ENCODE data around the gene KLK8.
"Not testable (repeated sequence)": the region's sequence is repeated elsewhere in the genome, so short reads cannot be mapped to it uniquely, and the experiment has no call there.

KLK8 gene

DNA sequence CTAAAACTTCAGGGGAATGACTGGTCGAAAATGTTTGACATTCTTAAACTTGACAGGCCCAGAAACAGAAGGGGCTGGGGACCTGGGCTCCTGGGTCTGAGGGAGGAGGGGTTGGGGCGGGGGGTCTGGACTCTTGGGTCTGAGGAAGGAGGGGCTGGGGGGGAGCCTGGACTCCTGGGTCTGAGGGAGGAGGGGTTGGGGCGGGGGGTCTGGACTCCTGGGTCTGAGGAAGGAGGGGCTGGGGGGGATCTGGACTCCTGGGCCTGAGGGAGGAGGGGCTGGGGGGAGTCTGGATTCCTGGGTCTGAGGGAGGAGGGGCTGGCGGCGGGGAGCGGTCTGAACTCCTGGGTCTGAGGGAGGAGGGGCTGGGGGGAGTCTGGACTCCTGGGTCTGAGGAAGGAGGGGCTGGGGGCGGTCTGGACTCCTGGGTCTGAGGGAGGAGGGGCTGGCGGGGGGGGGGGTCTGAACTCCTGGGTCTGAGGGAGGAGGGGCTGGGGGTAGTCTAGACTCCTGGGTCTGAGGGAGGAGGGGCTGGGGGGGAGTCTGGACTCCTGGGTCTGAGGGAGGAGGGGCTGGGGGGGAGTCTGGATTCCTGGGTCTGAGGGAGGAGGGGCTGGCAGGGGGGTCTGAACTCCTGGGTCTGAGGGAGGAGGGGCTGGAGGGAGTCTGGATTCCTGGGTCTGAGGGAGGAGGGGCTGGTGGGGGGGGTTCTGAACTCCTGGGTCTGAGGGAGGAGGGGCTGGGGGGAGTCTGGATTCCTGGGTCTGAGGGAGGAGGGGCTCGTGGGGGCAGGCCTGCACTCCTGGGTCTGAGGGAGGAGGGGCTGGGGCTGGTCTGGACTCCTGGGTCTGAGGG, 26.5 kb downstream of the KLK8 start:
- Histone ChIP-seq H3K4me3 (ENCODE audit: low read depth, low read length) (no peak overlapping the region), H3K36me3 (replicated peaks) (no peaks in the 10 kb centered on the region), H3K27ac (no peak overlapping the region), H3K27me3 (replicated peaks) (no peaks in the 10 kb centered on the region)
- no peak for DNase-seq
- TF ChIP-seq, protein P1, sequence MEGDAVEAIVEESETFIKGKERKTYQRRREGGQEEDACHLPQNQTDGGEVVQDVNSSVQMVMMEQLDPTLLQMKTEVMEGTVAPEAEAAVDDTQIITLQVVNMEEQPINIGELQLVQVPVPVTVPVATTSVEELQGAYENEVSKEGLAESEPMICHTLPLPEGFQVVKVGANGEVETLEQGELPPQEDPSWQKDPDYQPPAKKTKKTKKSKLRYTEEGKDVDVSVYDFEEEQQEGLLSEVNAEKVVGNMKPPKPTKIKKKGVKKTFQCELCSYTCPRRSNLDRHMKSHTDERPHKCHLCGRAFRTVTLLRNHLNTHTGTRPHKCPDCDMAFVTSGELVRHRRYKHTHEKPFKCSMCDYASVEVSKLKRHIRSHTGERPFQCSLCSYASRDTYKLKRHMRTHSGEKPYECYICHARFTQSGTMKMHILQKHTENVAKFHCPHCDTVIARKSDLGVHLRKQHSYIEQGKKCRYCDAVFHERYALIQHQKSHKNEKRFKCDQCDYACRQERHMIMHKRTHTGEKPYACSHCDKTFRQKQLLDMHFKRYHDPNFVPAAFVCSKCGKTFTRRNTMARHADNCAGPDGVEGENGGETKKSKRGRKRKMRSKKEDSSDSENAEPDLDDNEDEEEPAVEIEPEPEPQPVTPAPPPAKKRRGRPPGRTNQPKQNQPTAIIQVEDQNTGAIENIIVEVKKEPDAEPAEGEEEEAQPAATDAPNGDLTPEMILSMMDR (IDR thresholded peaks at IDR 0.05; ENCODE audit: low read depth, low read length, missing control alignments), result no peak
- in situ Hi-C loops (cut with HindIII; ENCODE audit: low pct_ligation_motif_present, low sequenced_read_pairs), result no loop called here

- TF ChIP-seq, protein P1 (IDR thresholded peaks at IDR 0.05; ENCODE audit: low read depth, low read length, missing control alignments), result no peak
- H3K4me3 ChIP-seq (ENCODE audit: low read depth, low read length), result no peak overlapping the region
- no peak overlapping the region for H3K27ac ChIP-seq
- no peaks in the 10 kb centered on the region for H3K36me3 ChIP-seq (replicated peaks)
- no peak for DNase-seq
- in situ Hi-C loops (cut with HindIII; ENCODE audit: low pct_ligation_motif_present, low sequenced_read_pairs), result no loop called here
- H3K27me3 ChIP-seq (replicated peaks), result no peaks in the 10 kb centered on the region
Observed at GRCh38 chr19:50972795-50973376, 28.5 kb downstream of the KLK8 start.

DNA sequence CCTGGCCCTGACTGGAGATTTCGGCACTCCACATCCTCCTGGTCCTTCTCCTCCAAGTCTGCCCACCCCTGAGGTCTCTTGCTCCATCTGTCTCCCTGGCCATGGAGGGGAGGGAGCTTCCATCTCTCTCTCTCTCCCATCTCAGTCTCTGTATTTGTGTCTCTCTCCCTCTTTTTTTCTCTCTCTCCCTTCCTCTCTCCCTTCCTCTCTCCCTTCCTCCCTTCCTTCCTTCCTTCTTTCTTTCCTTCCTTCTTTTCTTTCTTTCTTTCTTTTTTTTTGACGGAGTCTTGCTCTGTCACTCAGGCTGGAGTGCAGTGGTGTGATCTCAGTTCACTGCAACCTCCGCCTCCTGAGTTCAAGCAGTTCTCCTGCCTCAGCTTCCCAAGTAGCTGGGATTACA, 31.6 kb downstream of the KLK8 start:
- H3K4me3 ChIP-seq (ENCODE audit: low read depth, low read length); H3K27me3 ChIP-seq (replicated peaks); DNase-seq; H3K36me3 ChIP-seq (replicated peaks); H3K27ac ChIP-seq; in situ Hi-C loops (cut with HindIII; ENCODE audit: low pct_ligation_motif_present, low sequenced_read_pairs): not testable (repeated sequence)

- Histone ChIP-seq H3K27me3 (replicated peaks) (no peaks in the 10 kb centered on the region), H3K27ac (no peak within 1 kb of the TSS), H3K4me3 (ENCODE audit: low read depth, low read length) (no peak within 1 kb of the TSS), H3K36me3 (replicated peaks) (no peaks in the 10 kb centered on the region)
- in situ Hi-C loops (cut with HindIII; ENCODE audit: low pct_ligation_motif_present, low sequenced_read_pairs), result no loop called here
- TF ChIP-seq, protein P1 (IDR thresholded peaks at IDR 0.05; ENCODE audit: low read depth, low read length, missing control alignments), result no peak
- DNase-seq, result no peak
Observed at GRCh38 chr19:50969413-50969760, 32.0 kb downstream of the KLK8 start, which contains the start of gene KLK6. Gene KLK6 (minus strand): TSS chr19:50969591. CDS start chr19:50968104, 1,487 bp downstream.

DNA sequence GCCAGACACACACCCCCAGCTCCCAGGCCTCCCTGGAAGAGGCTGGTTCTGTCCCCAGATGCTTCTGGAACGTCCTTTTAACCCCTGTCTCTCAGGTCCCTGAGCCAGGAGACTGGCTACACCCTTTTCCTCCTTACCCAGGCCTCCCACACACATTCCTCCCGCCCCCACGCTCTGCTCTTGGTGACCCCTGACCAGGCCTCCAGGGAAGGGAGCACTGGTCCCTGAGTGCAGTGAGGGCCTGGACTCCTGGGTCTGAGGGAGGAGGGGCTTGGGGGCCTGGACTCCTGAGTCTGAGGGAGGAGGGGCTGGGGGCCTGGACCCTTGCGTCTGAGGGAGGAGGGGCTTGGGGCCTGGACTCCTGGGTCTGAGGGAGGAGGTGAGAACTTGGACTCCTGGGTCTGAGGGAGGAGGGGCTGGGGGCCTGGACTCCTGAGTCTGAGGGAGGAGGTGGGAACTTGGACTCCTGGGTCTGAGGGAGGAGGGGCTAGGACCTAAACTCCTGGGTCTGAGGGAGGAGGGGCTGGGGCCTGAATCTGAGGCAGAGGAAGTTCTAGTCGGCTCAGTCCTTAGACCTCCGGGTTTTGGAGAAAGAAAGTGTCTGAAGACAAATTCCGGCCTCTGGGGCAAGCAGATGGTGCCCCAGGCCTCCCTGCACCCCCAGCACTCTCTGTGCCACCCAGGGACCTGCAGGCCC, 32.5 kb downstream of the KLK8 start:
- no peaks in the 10 kb centered on the region for H3K27me3 ChIP-seq (replicated peaks)
- TF ChIP-seq, protein P1 (IDR thresholded peaks at IDR 0.05; ENCODE audit: low read depth, low read length, missing control alignments), result no peak
- in situ Hi-C loops (cut with HindIII; ENCODE audit: low pct_ligation_motif_present, low sequenced_read_pairs), result no loop called here
- no peaks in the 10 kb centered on the region for H3K36me3 ChIP-seq (replicated peaks)
- H3K27ac ChIP-seq, result no peak overlapping the region
- H3K4me3 ChIP-seq (ENCODE audit: low read depth, low read length), result no peak overlapping the region
- no peak for DNase-seq
